Stomach smooth muscle (tissue), 2 donors: ENCODE measurements around the gene KIF4B.

Source experiments
- H3K27ac ChIP-seq: one replicate; pipeline ENCODE4 v1.7.0; 2013; ENCODE audit warnings: mild to moderate bottlenecking, low read length, inconsistent platforms
- H3K27me3 ChIP-seq, 2 donors: one replicate each; pipeline ENCODE4 v1.7.0; 2013; ENCODE audit warnings: low read length in 2 of 2; ENCODE audit not compliant: insufficient read depth in 2 of 2, control insufficient read depth in 1 of 2
- H3K36me3 ChIP-seq, 2 donors: one replicate each; pipeline ENCODE4 v1.7.0; 2013; ENCODE audit warnings: low read length in 2 of 2; ENCODE audit not compliant: control insufficient read depth in 2 of 2, insufficient read depth in 2 of 2
- H3K4me1 ChIP-seq: one replicate; pipeline ENCODE4 v1.7.0; 2013; ENCODE audit warnings: low read length; ENCODE audit not compliant: control insufficient read depth, insufficient read depth
- H3K4me3 ChIP-seq, 2 donors: one replicate each; pipeline ENCODE4 v1.7.0; 2013; ENCODE audit warnings: low read length in 2 of 2
- H3K9ac ChIP-seq, 2 donors: one replicate each; pipeline ENCODE4 v1.7.0; 2013; ENCODE audit warnings: low read length in 2 of 2, mild to moderate bottlenecking in 1 of 2
- H3K9me3 ChIP-seq, 2 donors: one replicate each; pipeline ENCODE4 v1.7.0; 2013; ENCODE audit warnings: low read length in 2 of 2; ENCODE audit not compliant: control insufficient read depth in 2 of 2
- donor health status: healthy.
- donor health status: Pancreatic carcinoma.

Gene KIF4B

GRCh38 chr5:155053501-155053900 is 39.9 kb downstream of the KIF4B start:
- no peaks in the 10 kb centered on the region for H3K4me1 ChIP-seq
- H3K9ac ChIP-seq: no peak overlapping the region
- no peaks in the 10 kb centered on the region for H3K9me3 ChIP-seq
- H3K27ac ChIP-seq: no peak overlapping the region
- no peaks in the 10 kb centered on the region for H3K36me3 ChIP-seq
- no peaks in the 10 kb centered on the region for H3K27me3 ChIP-seq
- H3K4me3 ChIP-seq: no peak overlapping the region

DNA sequence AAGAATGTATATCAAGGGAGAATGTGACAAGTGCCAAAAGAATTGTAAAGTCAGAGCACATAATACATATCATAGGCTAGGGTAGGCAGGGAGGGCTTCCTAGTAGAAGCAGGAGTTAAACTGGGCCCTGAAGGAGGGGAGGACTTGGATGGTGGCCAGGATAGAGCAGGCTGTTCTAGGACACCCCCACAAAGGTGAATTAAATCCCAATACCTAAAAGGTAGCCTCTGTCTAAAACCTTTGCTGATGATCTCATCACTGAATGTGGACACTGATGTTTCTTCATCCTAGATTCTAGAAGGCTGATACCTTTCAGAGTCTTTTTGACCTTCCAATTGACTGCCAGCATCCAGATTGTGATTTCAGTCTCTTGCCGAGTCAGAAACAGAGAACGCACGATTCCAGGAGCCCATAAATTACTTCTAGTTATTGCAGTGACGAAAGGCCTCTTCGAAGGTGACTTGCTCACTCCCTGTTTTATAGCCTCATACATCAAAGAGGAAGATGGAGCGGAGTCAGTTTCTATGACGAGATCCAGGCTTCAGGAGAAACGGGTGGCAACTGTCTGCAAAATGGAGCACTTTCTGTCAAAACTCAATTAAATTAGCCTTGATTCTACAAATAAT is 43.2 kb downstream of the KIF4B start:
- H3K9ac ChIP-seq: no peak overlapping the region
- H3K9me3 ChIP-seq: no peaks in the 10 kb centered on the region
- H3K36me3 ChIP-seq: no peaks in the 10 kb centered on the region
- H3K27ac ChIP-seq: no peak overlapping the region
- no peak overlapping the region for H3K4me3 ChIP-seq
- no peaks in the 10 kb centered on the region for H3K27me3 ChIP-seq
- no peaks in the 10 kb centered on the region for H3K4me1 ChIP-seq

- Histone ChIP-seq H3K36me3 (no peaks in the 10 kb centered on the region), H3K4me3 (no peak overlapping the region), H3K9ac (no peak overlapping the region), H3K9me3 (no peaks in the 10 kb centered on the region), H3K27ac (no peak overlapping the region), H3K4me1 (no peaks in the 10 kb centered on the region), H3K27me3 (no peaks in the 10 kb centered on the region)
Observed at GRCh38 chr5:155057626-155058025, 44.1 kb downstream of the KIF4B start.

- Histone ChIP-seq H3K4me3 (no peak overlapping the region), H3K36me3 (no peaks in the 10 kb centered on the region), H3K9ac (no peak overlapping the region), H3K4me1 (no peaks in the 10 kb centered on the region), H3K9me3 (no peaks in the 10 kb centered on the region), H3K27ac (no peak overlapping the region), H3K27me3 (no peaks in the 10 kb centered on the region)
Observed at GRCh38 chr5:155064580-155064979, 51.0 kb downstream of the KIF4B start.

DNA sequence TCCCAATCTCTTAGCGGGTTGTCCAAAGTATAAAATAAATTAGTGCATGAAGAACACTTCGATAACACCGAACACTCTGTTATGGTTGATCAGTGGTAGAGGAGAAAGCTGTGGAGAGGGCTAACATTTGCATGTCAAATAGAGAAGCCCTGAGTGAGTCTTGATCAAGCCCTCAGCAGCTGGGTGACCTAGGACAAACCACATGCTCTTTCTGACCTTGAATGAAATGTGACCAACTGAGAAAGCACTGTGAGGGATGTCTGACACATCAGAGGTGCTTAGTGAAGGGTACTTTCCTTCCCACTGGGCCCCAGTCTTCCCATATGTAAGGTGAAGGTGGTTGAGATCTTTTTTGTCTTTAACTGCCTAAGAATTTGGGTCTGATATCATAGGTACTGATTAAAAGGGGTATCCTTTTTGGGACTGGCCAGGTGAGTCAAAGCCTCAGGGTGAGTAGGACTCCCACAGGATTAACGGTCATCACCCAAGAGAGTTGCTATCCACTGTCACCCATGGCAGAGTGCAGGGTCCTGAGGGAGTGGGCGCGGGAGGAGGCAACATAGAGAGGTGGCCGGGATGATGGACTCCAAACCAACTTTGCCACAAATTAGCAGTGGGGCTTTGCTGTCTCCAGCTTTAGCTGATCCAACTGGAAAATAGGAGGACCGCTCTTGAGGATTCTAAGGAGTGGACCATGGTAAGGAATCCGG is 53.5 kb downstream of the KIF4B start:
- no peaks in the 10 kb centered on the region for H3K9me3 ChIP-seq
- H3K27ac ChIP-seq: no peak overlapping the region
- no peaks in the 10 kb centered on the region for H3K4me1 ChIP-seq
- H3K9ac ChIP-seq: no peak overlapping the region
- H3K36me3 ChIP-seq: no peaks in the 10 kb centered on the region
- H3K27me3 ChIP-seq: no peaks in the 10 kb centered on the region
- H3K4me3 ChIP-seq: no peak overlapping the region
